Stimulated activated CD8-positive, alpha-beta memory T cell treated with anti-CD3 and anti-CD28 coated beads, Interleukin-2, amount 100 ng/mL, for 48 hours (primary cell): ENCODE results near the gene CENPP.

ENCODE experiments used
- DNase-seq, 2 donors: peaks; one replicate each; pipeline ENCODE4 v3.0.0-alpha.2; 2020; ENCODE audit warnings: low read depth in 2 of 2

The CENPP gene

GRCh38 chr9:92325269-92325990 is at the start of gene CENPP, which contains the start of gene NOL8:
TSS of gene CENPP (plus strand) at chr9:92325953.
TSS of gene NOL8 (minus strand) at chr9:92325350. CDS start at chr9:92324161, 1,189 bp downstream.
- peak; percentile 63 to 70 for DNase-seq

GRCh38 chr9:92276331-92277032 is 49.3 kb upstream of the CENPP start:
- DNase-seq: no peak

- DNase-seq: no peak
These were observed 47.6 kb upstream of the CENPP start for GRCh38 chr9:92278110-92278509.

- no peak for DNase-seq
These were observed 46.5 kb upstream of the CENPP start for GRCh38 chr9:92279302-92279701.

GRCh38 chr9:92289708-92290390 is 35.9 kb upstream of the CENPP start:
- DNase-seq: no peak

- no peak for DNase-seq
These were observed 34.8 kb upstream of the CENPP start for GRCh38 chr9:92290785-92291429.

- no peak for DNase-seq
These were observed 34.2 kb upstream of the CENPP start for GRCh38 chr9:92291577-92291976.

- no peak for DNase-seq
These were observed 33.2 kb upstream of the CENPP start for GRCh38 chr9:92292338-92293074.

- no peak for DNase-seq
These were observed 32.7 kb upstream of the CENPP start for GRCh38 chr9:92293075-92293354.

- peak; percentile 96 to 99 for DNase-seq
These were observed 32.1 kb upstream of the CENPP start, which contains the start of gene IARS1 for GRCh38 chr9:92293452-92294296. TSS of gene IARS1 (minus strand) at chr9:92293697. CDS start at chr9:92289419, 4,278 bp downstream.

- DNase-seq: no peak
These were observed 31.5 kb upstream of the CENPP start for GRCh38 chr9:92294297-92294676.

- no peak for DNase-seq
These were observed 30.4 kb upstream of the CENPP start for GRCh38 chr9:92295240-92295790.

- DNase-seq: no peak
These were observed 29.9 kb upstream of the CENPP start for GRCh38 chr9:92295827-92296258.

GRCh38 chr9:92297611-92298010 is 28.1 kb upstream of the CENPP start:
- DNase-seq: no peak

GRCh38 chr9:92298036-92298435 is 27.7 kb upstream of the CENPP start:
- no peak for DNase-seq

GRCh38 chr9:92299116-92299515 is 26.6 kb upstream of the CENPP start:
- no peak for DNase-seq

GRCh38 chr9:92300936-92301335 is 24.8 kb upstream of the CENPP start:
- DNase-seq: no peak

- no peak for DNase-seq
These were observed 16.9 kb upstream of the CENPP start for GRCh38 chr9:92308893-92309292.

GRCh38 chr9:92310562-92310961 is 15.2 kb upstream of the CENPP start:
- no peak for DNase-seq

GRCh38 chr9:92312887-92313623 is 12.7 kb upstream of the CENPP start:
- DNase-seq: no peak
